ENCODE data around the gene MYH15. TPM values are rescaled to one million over a fixed set of nuclear protein-coding genes. Genes with fewer than 3 reads are reported as not detected.

Gene MYH15
- total RNA-seq, 1 donor from 2014 or later: 0.36 TPM

- Mint-ChIP-seq H3K4me1 (no peaks in the 10 kb centered on the region), H3K36me3 (no peaks in the 10 kb centered on the region), H3K27me3 (ENCODE audit: low read depth) (no peaks in the 10 kb centered on the region), H3K27ac (no peak overlapping the region), H3K9me3 (peaks cover 10% of the 10 kb centered on the region), H3K4me3 (no peak overlapping the region)
- no peak for TF ChIP-seq CTCF (IDR thresholded peaks at IDR 0.05; ENCODE audit: unreplicated experiment)
- no peak for DNase-seq (ENCODE audit: low spot score in 2 of 2, unreplicated experiment in 2 of 2)
These were observed 18.3 kb upstream of the MYH15 start for GRCh38 chr3:108528459-108529252.

GRCh38 chr3:108527817-108528216 is 17.4 kb upstream of the MYH15 start:
- no peak for DNase-seq (ENCODE audit: low spot score in 2 of 2, unreplicated experiment in 2 of 2)
- Mint-ChIP-seq H3K4me1 (no peaks in the 10 kb centered on the region), H3K9me3 (peaks cover 10% of the 10 kb centered on the region), H3K27me3 (ENCODE audit: low read depth) (no peaks in the 10 kb centered on the region), H3K36me3 (no peaks in the 10 kb centered on the region), H3K27ac (no peak overlapping the region), H3K4me3 (no peak overlapping the region)
- no peak for TF ChIP-seq CTCF (IDR thresholded peaks at IDR 0.05; ENCODE audit: unreplicated experiment)

GRCh38 chr3:108527109-108527508 is 16.7 kb upstream of the MYH15 start:
- H3K27me3 Mint-ChIP-seq (ENCODE audit: low read depth): no peaks in the 10 kb centered on the region
- TF ChIP-seq CTCF (IDR thresholded peaks at IDR 0.05; ENCODE audit: unreplicated experiment): no peak
- no peaks in the 10 kb centered on the region for H3K4me1 Mint-ChIP-seq
- no peak for DNase-seq (ENCODE audit: low spot score in 2 of 2, unreplicated experiment in 2 of 2)
- H3K27ac Mint-ChIP-seq: no peak overlapping the region
- no peak overlapping the region for H3K4me3 Mint-ChIP-seq
- H3K9me3 Mint-ChIP-seq: peaks cover 4% of the 10 kb centered on the region
- no peaks in the 10 kb centered on the region for H3K36me3 Mint-ChIP-seq

GRCh38 chr3:108525971-108526370 is 15.6 kb upstream of the MYH15 start:
- no peak for DNase-seq (ENCODE audit: low spot score in 2 of 2, unreplicated experiment in 2 of 2)
- Mint-ChIP-seq H3K4me1 (no peaks in the 10 kb centered on the region), H3K27me3 (ENCODE audit: low read depth) (no peaks in the 10 kb centered on the region), H3K36me3 (no peaks in the 10 kb centered on the region), H3K4me3 (no peak overlapping the region), H3K9me3 (no peaks in the 10 kb centered on the region), H3K27ac (no peak overlapping the region)
- no peak for TF ChIP-seq CTCF (IDR thresholded peaks at IDR 0.05; ENCODE audit: unreplicated experiment)

- H3K27ac Mint-ChIP-seq: no peak overlapping the region
- H3K4me1 Mint-ChIP-seq: no peaks in the 10 kb centered on the region
- no peak overlapping the region for H3K4me3 Mint-ChIP-seq
- no peak for TF ChIP-seq CTCF (IDR thresholded peaks at IDR 0.05; ENCODE audit: unreplicated experiment)
- H3K36me3 Mint-ChIP-seq: no peaks in the 10 kb centered on the region
- no peaks in the 10 kb centered on the region for H3K27me3 Mint-ChIP-seq (ENCODE audit: low read depth)
- DNase-seq (ENCODE audit: low spot score in 2 of 2, unreplicated experiment in 2 of 2): no peak
- H3K9me3 Mint-ChIP-seq: no peaks in the 10 kb centered on the region
These were observed 14.9 kb upstream of the MYH15 start for GRCh38 chr3:108525256-108525655.

Measured in mesothelial cell of epicardium (in vitro differentiated cells).